Liver (tissue), 9 donors: ENCODE results near the gene GIPC2. TPM values are rescaled to one million over a fixed set of nuclear protein-coding genes. Genes with fewer than 3 reads are reported as not detected.

Source experiments
- DNase-seq: peaks from one replicate; pipeline ENCODE4 v3.0.0-alpha.2; 2017; ENCODE audit warnings: low spot score
- H3K27ac ChIP-seq, 2 donors: one replicate each; pipeline ENCODE4 v1.7.0; 2013; ENCODE audit warnings: inconsistent platforms in 2 of 2, low read length in 2 of 2, control low read depth in 1 of 2, low read depth in 1 of 2, mild to moderate bottlenecking in 1 of 2
- H3K27me3 ChIP-seq, 4 donors: one replicate each; pipeline versions ENCODE4 v1.6.1 to v1.7.0; 2013; ENCODE audit warnings: low read length in 3 of 4, inconsistent platforms in 1 of 4, mild to moderate bottlenecking in 1 of 4, moderate library complexity in 1 of 4; ENCODE audit not compliant: control insufficient read depth in 4 of 4, insufficient read depth in 4 of 4
- H3K36me3 ChIP-seq, 4 donors: one replicate each; pipeline versions ENCODE4 v1.6.1 to v1.7.0; 2013; ENCODE audit warnings: low read length in 3 of 4, mild to moderate bottlenecking in 3 of 4, low read depth in 1 of 4, moderate library complexity in 1 of 4; ENCODE audit not compliant: control insufficient read depth in 4 of 4, insufficient read depth in 3 of 4
- H3K4me1 ChIP-seq, 4 donors: one replicate each; pipeline versions ENCODE4 v1.6.1 to v1.7.0; 2013; ENCODE audit warnings: low read length in 3 of 4, mild to moderate bottlenecking in 3 of 4, moderate library complexity in 1 of 4; ENCODE audit not compliant: control insufficient read depth in 4 of 4, insufficient read depth in 4 of 4
- H3K4me3 ChIP-seq, 3 donors: one replicate each; pipeline versions ENCODE4 v1.6.1 to v1.7.0; 2013; ENCODE audit warnings: low read length in 3 of 3, control low read depth in 1 of 3, low read depth in 1 of 3, mild to moderate bottlenecking in 1 of 3
- H3K9ac ChIP-seq, 2 donors: one replicate each; pipeline ENCODE4 v1.7.0; 2013; ENCODE audit warnings: low read length in 2 of 2, mild to moderate bottlenecking in 2 of 2, moderate library complexity in 2 of 2, control low read depth in 1 of 2, low read depth in 1 of 2
- H3K9me3 ChIP-seq, 4 donors: one replicate each; pipeline versions ENCODE4 v1.6.1 to v1.7.0; 2013; ENCODE audit warnings: low read length in 3 of 4; ENCODE audit not compliant: control insufficient read depth in 4 of 4
- CTCF ChIP-seq: fragments of 150-350 bp; IDR thresholded peaks from 2 replicates; pipeline ENCODE4 v1.5.1; 2017; ENCODE audit warnings: improper control_type of control experiment, low read depth, low read length; ENCODE audit not compliant: missing input control
- EGR1 ChIP-seq, 2 donors: IDR thresholded peaks; 2 replicates each; pipeline ENCODE4 v1.6.1; 2016 to 2018; ENCODE audit warnings: antibody characterized with exemption in 2 of 2, low read depth in 2 of 2
- FOXA1 ChIP-seq: IDR thresholded peaks from 2 replicates; pipeline ENCODE4 v1.6.1; 2016; ENCODE audit warnings: antibody characterized with exemption
- GABPA ChIP-seq, 2 donors: IDR thresholded peaks in 1 of 2; conservative IDR thresholded peaks in 1 of 2; 2 replicates each; pipeline ENCODE4 v1.6.1; 2016; ENCODE audit warnings: antibody characterized with exemption in 2 of 2, mild to moderate bottlenecking in 1 of 2, moderate library complexity in 1 of 2
- HNF4A ChIP-seq, 2 donors: conservative IDR thresholded peaks; 2 replicates each; pipeline ENCODE4 v1.6.1; 2016; ENCODE audit warnings: antibody characterized with exemption in 2 of 2, mild to moderate bottlenecking in 2 of 2
- NR2F2 ChIP-seq: IDR thresholded peaks from 2 replicates; pipeline ENCODE4 v1.6.1; 2016; ENCODE audit warnings: antibody characterized with exemption
- RAD21 ChIP-seq, 2 donors: IDR thresholded peaks; 2 replicates each; pipeline ENCODE4 v1.6.1; 2016; ENCODE audit warnings: antibody characterized with exemption in 2 of 2, mild to moderate bottlenecking in 2 of 2
- REST ChIP-seq: IDR thresholded peaks from 2 replicates; pipeline ENCODE4 v1.6.1; 2016; ENCODE audit warnings: antibody characterized with exemption, mild to moderate bottlenecking
- SP1 ChIP-seq: IDR thresholded peaks from 2 replicates; pipeline ENCODE4 v1.6.1; 2018; ENCODE audit warnings: antibody characterized with exemption, mild to moderate bottlenecking
- TAF1 ChIP-seq: conservative IDR thresholded peaks from 2 replicates; pipeline ENCODE4 v1.6.1; 2016; ENCODE audit warnings: antibody characterized with exemption, mild to moderate bottlenecking
- WGBS: extraction: QIAGEN DNeasy Blood & Tissue Kit; methylation state at CpG from one replicate; pipeline ENCODE4 v1.1.7; 2013; 5-methylcytosine and 5-hydroxymethylcytosine counted together
- polyA plus RNA-seq, 2 donors: library from polyadenylated mRNA; stranded (reverse) in 1 of 2; unstranded in 1 of 2; fragments of 200-250 nt in 1 of 2; fragments of >200 nt in 1 of 2; fragmentation: Nextera tagmentation in 1 of 2; extraction: Ambion mirVana in 1 of 2; gene quantifications; one replicate each; pipeline versions ENCODE4 v1.2.1 to v1.2.3, GENCODE V29; 2013 to 2015
- total RNA-seq, 2 donors: library from RNA; depleted of rRNA; stranded (reverse); fragments of >200 nt; gene quantifications; one replicate each; pipeline ENCODE4 v1.2.3, GENCODE V29; 2014
- TF ChIP-seq, protein P1 (sequence below): IDR thresholded peaks from 2 replicates; pipeline ENCODE4 v1.6.1; 2016; ENCODE audit warnings: antibody characterized with exemption
- TF ChIP-seq, protein P2 (sequence below): IDR thresholded peaks from 2 replicates; pipeline ENCODE4 v1.6.1; 2016; ENCODE audit warnings: antibody characterized with exemption
- donor health status: healthy.
- donor health status: healthy.
- donor health status: healthy.
- donor health status: healthy.
- donor health status: healthy.

The GIPC2 gene
- total and polyA plus RNA-seq, 4 donors: 3.7 to 10.9 (median 6.4) TPM

- Histone ChIP-seq H3K9ac (no peak overlapping the region), H3K4me3 (no peak overlapping the region)
- WGBS: 80% methylated on average over 2 of the region's 2 CpGs
These were observed 7.7 kb upstream of the GIPC2 start for GRCh38 chr1:78038071-78038470.

GRCh38 chr1:78038491-78038939, 7.3 kb upstream of the GIPC2 start:
- TF ChIP-seq NR2F2 (no peak), HNF4A (conservative IDR thresholded peaks at IDR 0.05) (no peak), GABPA (IDR thresholded peaks at IDR 0.05 in 1 of 2, conservative IDR thresholded peaks at IDR 0.05 in 1 of 2) (no peak), FOXA1 (no peak), EGR1 (IDR thresholded peaks at IDR 0.05; ENCODE audit: low read depth in 2 of 2) (no peak), CTCF (no peak), SP1 (no peak), REST (no peak)
- TF ChIP-seq, protein P1, sequence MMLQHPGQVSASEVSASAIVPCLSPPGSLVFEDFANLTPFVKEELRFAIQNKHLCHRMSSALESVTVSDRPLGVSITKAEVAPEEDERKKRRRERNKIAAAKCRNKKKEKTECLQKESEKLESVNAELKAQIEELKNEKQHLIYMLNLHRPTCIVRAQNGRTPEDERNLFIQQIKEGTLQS: no peak
- TF ChIP-seq, protein P2, sequence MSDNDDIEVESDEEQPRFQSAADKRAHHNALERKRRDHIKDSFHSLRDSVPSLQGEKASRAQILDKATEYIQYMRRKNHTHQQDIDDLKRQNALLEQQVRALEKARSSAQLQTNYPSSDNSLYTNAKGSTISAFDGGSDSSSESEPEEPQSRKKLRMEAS: no peak
- H3K27ac ChIP-seq: no peak overlapping the region
- H3K36me3 ChIP-seq: no peaks in the 10 kb centered on the region
- H3K9me3 ChIP-seq: no peaks in the 10 kb centered on the region
- peaks cover 0 to 3% (median under 1%) of the 10 kb centered on the region in 4 donors for H3K4me1 ChIP-seq
- H3K4me3 ChIP-seq: no peak overlapping the region
- H3K9ac ChIP-seq: no peak overlapping the region
- no peaks in the 10 kb centered on the region for H3K27me3 ChIP-seq
- no peak for DNase-seq

More at GRCh38 chr1:78038071-78038470, 7.7 kb upstream of the GIPC2 start:
- H3K36me3 ChIP-seq: no peaks in the 10 kb centered on the region
- H3K4me1 ChIP-seq: no peaks in the 10 kb centered on the region
- DNase-seq: no peak
- no peak overlapping the region for H3K27ac ChIP-seq
- H3K27me3 ChIP-seq: no peaks in the 10 kb centered on the region
- H3K9me3 ChIP-seq: no peaks in the 10 kb centered on the region
- TF ChIP-seq TAF1: no peak
- no peak for TF ChIP-seq RAD21 (IDR thresholded peaks at IDR 0.05)
- no peak for TF ChIP-seq FOXA1
- no peak for TF ChIP-seq EGR1 (IDR thresholded peaks at IDR 0.05; ENCODE audit: low read depth in 2 of 2)
